Measurements from ENCODE around the gene PNMA1. TPM values are rescaled to one million over a fixed set of nuclear protein-coding genes. Genes with fewer than 3 reads are reported as not detected.

The PNMA1 gene
- polyA plus RNA-seq, 6 donors from 2014 or later = 10.6 to 19.7 (median 15.4) TPM

DNA sequence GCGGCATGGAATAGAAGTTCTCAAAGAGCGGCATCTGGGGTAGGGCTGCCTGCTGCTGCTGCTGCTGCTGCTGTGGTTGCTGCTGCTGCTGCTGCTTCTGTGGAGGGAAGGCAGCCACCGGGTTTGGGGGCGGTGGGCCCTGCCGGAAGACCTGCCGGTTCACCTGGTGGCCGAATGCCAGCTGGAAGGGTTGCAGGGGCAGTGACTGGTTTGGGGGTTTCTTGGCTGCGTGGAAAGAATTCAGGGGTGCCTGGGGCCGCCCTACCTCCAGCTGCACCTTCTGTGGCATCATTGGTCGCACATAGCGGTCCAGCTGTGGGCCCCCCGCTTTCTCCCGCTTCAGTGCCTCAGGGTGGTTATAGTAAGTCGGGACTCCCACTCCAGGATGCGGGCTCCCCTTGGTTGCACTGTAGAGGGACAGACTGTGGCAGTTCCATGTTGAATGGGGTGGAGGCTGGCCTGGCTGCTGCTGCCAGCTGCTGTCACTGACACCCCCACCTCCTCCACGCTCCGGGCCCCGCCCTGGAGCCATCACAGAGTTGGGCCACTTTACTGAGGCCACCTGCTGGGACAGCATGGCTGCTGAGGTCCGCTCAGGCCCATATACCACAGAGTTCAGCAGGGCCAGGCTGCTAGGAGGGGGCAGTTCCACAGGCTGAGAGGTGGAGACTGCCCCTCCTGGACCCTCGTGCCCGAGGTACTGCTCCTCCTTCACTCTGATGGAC is 25.2 kb upstream of the PNMA1 start:
- Mint-ChIP-seq H3K4me1 (peaks cover 40 to 64% (median 57%) of the 10 kb centered on the region in 3 donors), H3K36me3 (peaks cover 5 to 6% of the 10 kb centered on the region in 2 donors), H3K27ac (peak overlapping the region in 4 of 6 donors; percentile 15 to 83 (median 58)), H3K27me3 (no peaks in the 10 kb centered on the region), H3K9me3 (no peaks in the 10 kb centered on the region), H3K4me3 (peak overlapping the region in 2 of 8 donors; percentile 45 to 50)
- no peak for ATAC-seq (ENCODE audit: low read depth in 2 of 2)
- no peak for DNase-seq

DNA sequence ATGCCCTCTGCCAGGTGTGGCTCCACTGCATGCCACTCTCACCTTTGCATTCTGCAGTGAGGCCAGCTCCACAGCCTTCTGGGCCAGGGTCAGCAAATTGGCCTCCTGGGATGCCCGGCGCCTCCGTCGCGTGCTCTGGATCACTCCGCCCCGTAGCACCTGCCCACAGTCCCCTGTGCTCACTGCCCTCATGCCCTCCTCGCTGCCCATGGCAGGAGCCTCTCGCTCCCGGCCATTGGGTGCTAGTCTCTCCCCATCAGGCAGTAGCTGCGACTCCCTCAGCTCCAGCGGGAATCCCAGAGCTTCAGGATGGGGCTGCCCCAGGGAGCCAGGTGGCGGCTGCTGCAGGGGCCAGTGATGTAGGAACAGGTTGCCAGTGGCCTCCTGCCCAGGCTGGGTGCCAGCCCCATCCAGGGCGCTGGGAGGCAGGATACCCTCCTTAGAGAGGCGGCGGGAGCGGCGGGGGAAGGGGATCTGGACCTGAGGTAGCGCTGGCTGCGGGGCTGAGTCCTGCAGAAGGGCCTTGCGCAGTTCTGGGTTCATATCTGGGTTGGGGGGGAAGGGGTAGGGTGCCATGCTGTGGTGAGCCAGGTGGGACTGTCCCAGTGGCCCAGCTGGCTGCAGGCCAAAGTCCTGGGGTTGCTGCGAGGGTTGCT is 24.5 kb upstream of the PNMA1 start:
- Mint-ChIP-seq H3K27ac (peak overlapping the region in 3 of 6 donors; percentile 32 to 78 (median 39)), H3K4me1 (peaks cover 33 to 57% (median 55%) of the 10 kb centered on the region in 3 donors), H3K36me3 (peaks cover 5 to 6% of the 10 kb centered on the region in 2 donors), H3K9me3 (no peaks in the 10 kb centered on the region), H3K4me3 (peak overlapping the region in 1 of 8 donors; percentile 25), H3K27me3 (no peaks in the 10 kb centered on the region)
- ATAC-seq (ENCODE audit: low read depth in 2 of 2) (no peak), DNase-seq (no peak)

DNA sequence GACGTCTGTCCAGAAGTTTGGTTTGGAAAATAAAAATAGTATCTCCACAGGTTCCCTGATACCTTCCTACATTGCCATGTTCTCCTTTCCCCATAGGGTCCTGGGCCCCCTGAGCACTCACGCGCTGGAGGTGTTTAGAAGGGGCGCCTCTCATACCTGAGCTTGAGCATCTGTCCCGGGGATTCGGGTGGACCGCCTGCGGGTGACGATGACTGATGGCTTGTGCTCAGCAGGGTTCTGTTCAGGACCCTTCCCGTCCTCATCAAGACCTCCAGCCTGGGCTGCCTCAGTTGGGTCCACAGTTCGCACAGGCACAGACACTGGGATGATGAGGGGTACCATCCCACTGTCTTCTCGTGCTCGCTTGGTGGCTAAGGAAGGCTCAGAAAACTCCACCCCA is 22.7 kb upstream of the PNMA1 start:
- Mint-ChIP-seq H3K9me3 (no peaks in the 10 kb centered on the region), H3K4me3 (no peak overlapping the region), H3K4me1 (peaks cover 15 to 42% (median 39%) of the 10 kb centered on the region in 3 donors), H3K36me3 (peaks cover 5 to 6% of the 10 kb centered on the region in 2 donors), H3K27me3 (no peaks in the 10 kb centered on the region), H3K27ac (peak overlapping the region in 3 of 6 donors; percentile 11 to 83 (median 74))
- DNase-seq (no peak), ATAC-seq (ENCODE audit: low read depth in 2 of 2) (no peak)

- Mint-ChIP-seq H3K27me3 (no peaks in the 10 kb centered on the region), H3K9me3 (no peaks in the 10 kb centered on the region), H3K4me1 (peaks cover 14 to 47% (median 32%) of the 10 kb centered on the region in 3 donors), H3K27ac (peak overlapping the region; percentile 14 to 86 (median 70)), H3K4me3 (no peak overlapping the region), H3K36me3 (peaks cover 6 to 15% of the 10 kb centered on the region in 2 donors)
- no peak for DNase-seq
- ATAC-seq (ENCODE audit: low read depth in 2 of 2) = no peak
Measured at GRCh38 chr14:73732006-73732405, 17.8 kb upstream of the PNMA1 start.

DNA sequence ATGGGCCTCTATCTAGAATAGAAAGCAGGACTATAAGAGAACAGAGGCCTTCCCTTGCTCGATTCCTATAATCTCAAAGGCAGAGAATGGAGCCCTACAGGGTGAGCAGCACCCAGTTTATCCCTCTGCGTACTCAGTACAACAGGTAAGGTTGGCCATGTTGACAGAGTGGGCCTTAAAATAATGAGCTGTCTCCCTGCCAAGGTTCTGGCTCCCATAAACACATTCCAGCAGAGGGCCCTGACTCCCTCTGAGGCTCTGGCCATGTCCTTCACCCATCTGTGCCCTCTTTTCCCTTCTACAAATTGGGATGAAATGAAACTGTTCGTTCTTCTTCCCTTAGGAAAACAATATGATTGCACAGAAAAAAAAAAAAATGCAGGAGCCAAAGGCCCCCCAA is 16.9 kb upstream of the PNMA1 start:
- Mint-ChIP-seq H3K9me3 (no peaks in the 10 kb centered on the region), H3K4me3 (no peak overlapping the region)

DNA sequence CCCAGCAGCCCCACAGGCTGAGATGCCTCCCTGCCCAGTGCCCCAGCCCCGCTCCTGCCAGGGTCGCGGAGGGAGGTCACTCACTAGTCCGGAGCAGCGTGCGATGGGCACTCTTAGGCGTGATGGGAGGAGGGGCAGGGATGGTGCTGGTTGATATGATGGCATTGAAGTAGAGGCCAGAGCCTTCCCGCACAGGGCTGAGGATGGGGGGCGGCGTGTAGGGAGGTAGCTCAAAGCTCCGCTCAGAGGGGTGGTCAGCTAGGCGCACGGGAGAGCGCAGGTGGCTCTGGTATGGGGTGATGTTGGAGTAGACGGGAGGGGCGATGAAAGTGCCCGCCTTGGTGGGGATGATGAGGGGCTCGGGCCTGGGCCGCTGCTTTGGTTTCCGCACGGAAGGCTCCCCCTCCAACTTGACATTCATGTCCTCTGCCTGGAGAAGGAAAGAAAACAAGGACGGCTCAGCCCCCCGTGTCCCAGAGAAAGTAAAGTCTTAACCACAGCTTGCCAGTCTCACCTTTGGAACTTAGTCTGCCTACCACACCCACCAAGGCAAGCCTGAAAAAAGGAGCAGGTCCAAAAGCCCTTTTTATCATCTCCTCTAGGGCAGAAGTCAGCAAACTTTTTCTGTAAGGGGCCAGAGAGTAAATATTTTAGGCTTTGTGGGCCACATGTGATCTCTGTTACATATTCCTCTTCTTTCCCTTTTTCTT is 15.5 kb upstream of the PNMA1 start:
- H3K4me1 Mint-ChIP-seq = peaks cover 14 to 41% (median 30%) of the 10 kb centered on the region in 3 donors
- peaks cover 3 to 12% of the 10 kb centered on the region in 2 donors for H3K36me3 Mint-ChIP-seq
- ATAC-seq (ENCODE audit: low read depth in 2 of 2) (no peak), DNase-seq (no peak)
- no peaks in the 10 kb centered on the region for H3K9me3 Mint-ChIP-seq
- peak overlapping the region in 5 of 6 donors; percentile 73 to 93 (median 84) for H3K27ac Mint-ChIP-seq
- H3K27me3 Mint-ChIP-seq = no peaks in the 10 kb centered on the region
- peak overlapping the region in 2 of 8 donors; percentile 60 to 76 for H3K4me3 Mint-ChIP-seq

More for the DNA sequence above, 16.9 kb upstream of the PNMA1 start:
- H3K27ac Mint-ChIP-seq = peak overlapping the region in 3 of 6 donors; percentile 68 to 88 (median 82)
- H3K36me3 Mint-ChIP-seq = peaks cover 6 to 12% of the 10 kb centered on the region in 2 donors
- ATAC-seq (ENCODE audit: low read depth in 2 of 2) (no peak), DNase-seq (no peak)
- peaks cover 14 to 44% (median 32%) of the 10 kb centered on the region in 3 donors for H3K4me1 Mint-ChIP-seq
- no peaks in the 10 kb centered on the region for H3K27me3 Mint-ChIP-seq

- Mint-ChIP-seq H3K27ac (peak overlapping the region; percentile 70 to 92 (median 76)), H3K4me1 (peaks cover 14 to 32% (median 27%) of the 10 kb centered on the region in 3 donors), H3K9me3 (no peaks in the 10 kb centered on the region), H3K27me3 (no peaks in the 10 kb centered on the region), H3K36me3 (peaks cover 1 to 12% of the 10 kb centered on the region in 2 donors), H3K4me3 (no peak overlapping the region)
- peak; percentile 80 for DNase-seq
- peak; percentile 93 to 95 for ATAC-seq (ENCODE audit: low read depth in 2 of 2)
Measured at GRCh38 chr14:73728717-73729330, 14.6 kb upstream of the PNMA1 start.

- H3K9me3 Mint-ChIP-seq = no peaks in the 10 kb centered on the region
- peaks cover 10 to 13% of the 10 kb centered on the region in 2 donors for H3K36me3 Mint-ChIP-seq
- peak overlapping the region in 1 of 6 donors; percentile 75 for H3K27ac Mint-ChIP-seq
- no peak overlapping the region for H3K4me3 Mint-ChIP-seq
- H3K4me1 Mint-ChIP-seq = peaks cover 14 to 30% (median 27%) of the 10 kb centered on the region in 3 donors
- DNase-seq (no peak), ATAC-seq (ENCODE audit: low read depth in 2 of 2) (no peak)
- H3K27me3 Mint-ChIP-seq = no peaks in the 10 kb centered on the region
Measured at GRCh38 chr14:73727166-73727565, 13.0 kb upstream of the PNMA1 start.

GRCh38 chr14:73726025-73726961 is 12.1 kb upstream of the PNMA1 start:
- H3K9me3 Mint-ChIP-seq = no peaks in the 10 kb centered on the region
- peaks cover 13 to 22% of the 10 kb centered on the region in 2 donors for H3K36me3 Mint-ChIP-seq
- no peaks in the 10 kb centered on the region for H3K27me3 Mint-ChIP-seq
- peak overlapping the region in 1 of 8 donors; percentile 60 for H3K4me3 Mint-ChIP-seq
- DNase-seq (no peak), ATAC-seq (ENCODE audit: low read depth in 2 of 2) (no peak)
- H3K4me1 Mint-ChIP-seq = peaks cover 18 to 27% (median 25%) of the 10 kb centered on the region in 3 donors
- peak overlapping the region in 3 of 6 donors; percentile 11 to 85 (median 84) for H3K27ac Mint-ChIP-seq

GRCh38 chr14:73725116-73726024 is 11.2 kb upstream of the PNMA1 start:
- no peak for ATAC-seq (ENCODE audit: low read depth in 2 of 2)

GRCh38 chr14:73724696-73725095 is 10.5 kb upstream of the PNMA1 start:
- Mint-ChIP-seq H3K4me3 (no peak overlapping the region), H3K9me3 (no peaks in the 10 kb centered on the region), H3K27ac (peak overlapping the region in 2 of 6 donors; percentile 79 to 87), H3K4me1 (peaks cover 16 to 20% (median 19%) of the 10 kb centered on the region in 3 donors), H3K36me3 (peaks cover 13 to 16% of the 10 kb centered on the region in 2 donors), H3K27me3 (no peaks in the 10 kb centered on the region)
- DNase-seq (no peak), ATAC-seq (ENCODE audit: low read depth in 2 of 2) (no peak)

More at GRCh38 chr14:73725116-73726024, 11.2 kb upstream of the PNMA1 start:
- Mint-ChIP-seq H3K27me3 (no peaks in the 10 kb centered on the region), H3K27ac (peak overlapping the region in 4 of 6 donors; percentile 42 to 87 (median 82)), H3K36me3 (peaks cover 13 to 22% of the 10 kb centered on the region in 2 donors), H3K4me1 (peaks cover 20 to 26% (median 20%) of the 10 kb centered on the region in 3 donors), H3K9me3 (no peaks in the 10 kb centered on the region), H3K4me3 (peak overlapping the region in 2 of 8 donors; percentile 25 to 60)
- no peak for DNase-seq
